Nephron progenitor cell (in vitro differentiated cells): ENCODE measurements around the gene PRICKLE4.
A peak's percentile ranks its signal among the peaks of the same experiment; 100 is the strongest.
"Not testable (repeated sequence)": the region's sequence is repeated elsewhere in the genome, so short reads cannot be mapped to it uniquely, and the experiment has no call there.

ENCODE experiments used
- DNase-seq: peaks from one replicate; pipeline ENCODE4 v3.0.0; 2021
- H3K27ac Mint-ChIP-seq: 2 replicates; pipeline ENCODE4 v1.8.0; 2021; ENCODE audit warnings: mild to moderate bottlenecking, moderate library complexity, mixed read lengths
- H3K27me3 Mint-ChIP-seq: 2 replicates; pipeline ENCODE4 v1.8.0; 2021; ENCODE audit warnings: mild to moderate bottlenecking, low read depth, mixed read lengths; ENCODE audit not compliant: poor library complexity
- H3K36me3 Mint-ChIP-seq: 2 replicates; pipeline ENCODE4 v1.8.0; 2021; ENCODE audit warnings: low read depth, mixed read lengths
- H3K4me1 Mint-ChIP-seq: 2 replicates; pipeline ENCODE4 v1.8.0; 2021; ENCODE audit warnings: mixed read lengths
- H3K4me3 Mint-ChIP-seq: 2 replicates; pipeline ENCODE4 v1.8.0; 2021; ENCODE audit warnings: mild to moderate bottlenecking, moderate library complexity, mixed read lengths
- H3K9me3 Mint-ChIP-seq: 2 replicates; pipeline ENCODE4 v1.8.0; 2021; ENCODE audit warnings: mild to moderate bottlenecking, moderate library complexity, mixed read lengths
- TF ChIP-seq, protein P1 (sequence below): fragments of 200-600 bp; sonication (generic); IDR thresholded peaks from 2 replicates; pipeline ENCODE4 v1.5.0; 2021; ENCODE audit warnings: antibody characterized with exemption

PRICKLE4 gene

DNA sequence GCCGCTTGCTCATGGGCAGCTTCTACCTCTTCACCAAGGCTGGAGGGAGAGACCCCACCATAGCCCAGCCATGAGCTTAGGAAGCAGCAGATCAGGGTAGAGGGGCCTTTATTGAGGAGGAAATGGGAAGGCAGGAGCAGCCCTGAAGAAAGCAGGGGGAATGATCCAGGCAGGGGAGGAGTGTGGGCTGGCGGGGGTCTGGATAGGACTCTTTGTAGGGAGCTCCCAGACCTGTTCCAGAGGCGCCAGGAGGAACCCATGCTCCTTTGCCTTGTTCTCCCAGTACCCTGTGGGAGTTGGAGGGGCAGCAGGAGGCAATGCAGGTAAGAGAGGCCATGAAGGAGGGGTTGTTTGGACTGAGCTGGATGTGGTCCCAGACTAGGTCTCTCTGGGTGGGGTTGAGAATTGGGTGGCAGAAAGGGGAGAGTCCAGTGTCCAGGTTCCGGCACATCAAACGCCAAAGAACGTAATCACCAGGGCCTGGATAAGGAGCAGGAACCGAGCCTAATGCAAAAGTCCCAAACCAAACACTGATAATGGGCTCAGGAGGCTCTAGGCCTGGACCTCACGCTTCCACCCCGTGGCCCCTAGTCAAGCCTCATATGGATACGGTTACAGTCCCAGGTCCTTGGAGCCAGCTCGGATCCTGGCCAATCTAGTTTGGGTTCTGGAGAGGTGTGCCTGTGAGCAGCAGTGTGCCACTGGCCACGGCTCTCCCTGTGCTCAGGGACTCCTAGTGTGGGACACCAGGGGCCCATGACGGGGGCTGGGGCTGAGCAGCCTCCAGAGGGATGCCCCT, 21.3 kb upstream of the PRICKLE4 start:
- Mint-ChIP-seq H3K27ac (peak overlapping the region; percentile 72), H3K9me3 (no peaks in the 10 kb centered on the region), H3K27me3 (peaks cover 18% of the 10 kb centered on the region), H3K4me3 (no peak overlapping the region), H3K4me1 (peaks cover 14% of the 10 kb centered on the region), H3K36me3 (no peaks in the 10 kb centered on the region)
- DNase-seq: no peak
- TF ChIP-seq, protein P1, sequence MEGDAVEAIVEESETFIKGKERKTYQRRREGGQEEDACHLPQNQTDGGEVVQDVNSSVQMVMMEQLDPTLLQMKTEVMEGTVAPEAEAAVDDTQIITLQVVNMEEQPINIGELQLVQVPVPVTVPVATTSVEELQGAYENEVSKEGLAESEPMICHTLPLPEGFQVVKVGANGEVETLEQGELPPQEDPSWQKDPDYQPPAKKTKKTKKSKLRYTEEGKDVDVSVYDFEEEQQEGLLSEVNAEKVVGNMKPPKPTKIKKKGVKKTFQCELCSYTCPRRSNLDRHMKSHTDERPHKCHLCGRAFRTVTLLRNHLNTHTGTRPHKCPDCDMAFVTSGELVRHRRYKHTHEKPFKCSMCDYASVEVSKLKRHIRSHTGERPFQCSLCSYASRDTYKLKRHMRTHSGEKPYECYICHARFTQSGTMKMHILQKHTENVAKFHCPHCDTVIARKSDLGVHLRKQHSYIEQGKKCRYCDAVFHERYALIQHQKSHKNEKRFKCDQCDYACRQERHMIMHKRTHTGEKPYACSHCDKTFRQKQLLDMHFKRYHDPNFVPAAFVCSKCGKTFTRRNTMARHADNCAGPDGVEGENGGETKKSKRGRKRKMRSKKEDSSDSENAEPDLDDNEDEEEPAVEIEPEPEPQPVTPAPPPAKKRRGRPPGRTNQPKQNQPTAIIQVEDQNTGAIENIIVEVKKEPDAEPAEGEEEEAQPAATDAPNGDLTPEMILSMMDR: no peak

DNA sequence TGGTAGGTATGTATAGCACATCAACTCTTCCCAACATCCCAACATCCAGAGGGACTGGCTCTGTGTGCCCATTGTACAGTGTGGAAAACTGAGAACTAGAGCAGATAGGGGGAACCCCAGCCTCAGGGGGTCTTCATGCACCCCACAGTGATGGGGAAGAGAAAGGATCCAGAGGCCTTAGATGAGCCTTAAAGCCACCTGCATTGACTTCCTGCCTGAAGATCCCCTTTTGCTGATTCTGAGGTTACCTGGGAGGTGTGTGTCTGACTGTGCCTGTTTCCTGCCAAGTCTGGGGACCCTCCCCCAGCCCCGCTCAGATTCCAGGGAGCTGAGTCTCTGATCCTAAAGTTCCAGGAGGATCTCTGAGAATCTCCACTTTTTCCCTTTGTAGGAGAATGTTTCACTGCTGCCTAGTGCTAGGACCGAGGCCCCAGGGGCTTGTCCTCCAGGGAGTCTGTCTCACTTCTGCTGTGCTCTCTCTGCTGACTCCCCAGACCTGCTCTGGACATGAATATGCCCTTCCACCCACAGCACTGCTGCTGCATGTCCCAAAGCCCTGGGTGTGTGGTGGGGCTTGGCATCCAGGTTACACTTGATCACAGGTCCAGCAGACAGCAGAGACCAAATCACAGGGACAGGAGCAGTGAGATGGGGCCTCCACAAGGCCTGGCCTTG, 20.5 kb upstream of the PRICKLE4 start:
- no peak for DNase-seq
- Mint-ChIP-seq H3K4me3 (no peak overlapping the region), H3K36me3 (no peaks in the 10 kb centered on the region), H3K9me3 (no peaks in the 10 kb centered on the region), H3K27me3 (peaks cover 17% of the 10 kb centered on the region), H3K4me1 (peaks cover 14% of the 10 kb centered on the region), H3K27ac (no peak overlapping the region)
- TF ChIP-seq, protein P1: no peak

DNA sequence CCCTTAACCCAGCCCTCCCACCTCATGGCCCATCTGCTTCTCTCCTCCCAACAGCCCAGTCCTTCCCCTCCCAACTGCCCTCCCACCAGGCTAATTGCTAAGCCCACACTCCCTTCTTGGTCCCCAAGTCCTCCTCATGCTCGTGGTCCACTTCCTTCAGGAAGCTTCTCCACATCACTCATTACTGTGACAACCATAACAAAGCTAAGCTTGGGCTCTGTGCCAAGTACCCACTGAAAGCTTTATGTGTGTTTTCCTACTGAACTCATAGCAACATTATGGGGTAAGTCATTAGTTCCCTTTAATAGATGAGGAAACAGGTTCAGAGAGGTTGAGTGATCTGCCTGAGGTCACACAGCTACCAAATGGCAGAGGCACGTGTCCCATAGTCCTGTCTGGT, 17.1 kb upstream of the PRICKLE4 start:
- no peaks in the 10 kb centered on the region for H3K9me3 Mint-ChIP-seq
- H3K4me3 Mint-ChIP-seq: no peak overlapping the region

DNA sequence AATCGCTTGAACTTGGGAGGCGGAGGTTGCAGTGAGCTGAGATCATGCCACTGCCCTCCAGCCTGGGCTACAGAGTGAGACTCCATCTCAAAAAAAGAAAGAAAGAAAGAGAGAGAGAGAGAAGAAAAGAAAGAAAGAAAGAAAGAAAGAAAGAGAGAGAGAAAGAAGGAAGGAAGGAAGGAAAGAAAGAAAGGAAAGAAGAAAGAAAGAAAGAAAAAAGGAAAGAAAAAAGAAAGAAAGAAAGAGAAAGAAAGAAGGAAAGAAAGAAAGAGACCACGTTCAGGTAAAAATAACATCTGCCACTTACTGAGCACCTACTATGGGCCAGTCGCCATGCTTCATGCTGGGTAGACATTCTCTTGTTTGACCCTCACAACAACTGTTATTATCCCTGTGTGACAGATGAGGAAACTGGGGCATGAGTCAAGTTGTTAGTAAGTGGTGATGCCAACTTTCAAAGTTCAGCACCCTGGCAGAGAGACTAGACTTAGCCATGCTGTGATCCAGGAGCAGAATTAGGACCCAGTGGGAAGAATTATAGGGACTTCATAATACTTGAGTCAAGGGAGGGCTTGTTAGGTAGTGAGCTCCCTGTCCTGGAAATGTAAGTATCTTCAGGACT, 14.4 kb upstream of the PRICKLE4 start:
- not testable (repeated sequence) for H3K4me3 Mint-ChIP-seq, H3K27ac Mint-ChIP-seq, H3K9me3 Mint-ChIP-seq, H3K36me3 Mint-ChIP-seq, DNase-seq
- Mint-ChIP-seq H3K27me3 (peaks cover 13% of the 10 kb centered on the region), H3K4me1 (peaks cover 39% of the 10 kb centered on the region)

More for the DNA sequence above, 17.1 kb upstream of the PRICKLE4 start:
- no peak for DNase-seq
- TF ChIP-seq, protein P1: no peak
- Mint-ChIP-seq H3K4me1 (peaks cover 29% of the 10 kb centered on the region), H3K27me3 (peaks cover 19% of the 10 kb centered on the region), H3K27ac (no peak overlapping the region), H3K36me3 (no peaks in the 10 kb centered on the region)

DNA sequence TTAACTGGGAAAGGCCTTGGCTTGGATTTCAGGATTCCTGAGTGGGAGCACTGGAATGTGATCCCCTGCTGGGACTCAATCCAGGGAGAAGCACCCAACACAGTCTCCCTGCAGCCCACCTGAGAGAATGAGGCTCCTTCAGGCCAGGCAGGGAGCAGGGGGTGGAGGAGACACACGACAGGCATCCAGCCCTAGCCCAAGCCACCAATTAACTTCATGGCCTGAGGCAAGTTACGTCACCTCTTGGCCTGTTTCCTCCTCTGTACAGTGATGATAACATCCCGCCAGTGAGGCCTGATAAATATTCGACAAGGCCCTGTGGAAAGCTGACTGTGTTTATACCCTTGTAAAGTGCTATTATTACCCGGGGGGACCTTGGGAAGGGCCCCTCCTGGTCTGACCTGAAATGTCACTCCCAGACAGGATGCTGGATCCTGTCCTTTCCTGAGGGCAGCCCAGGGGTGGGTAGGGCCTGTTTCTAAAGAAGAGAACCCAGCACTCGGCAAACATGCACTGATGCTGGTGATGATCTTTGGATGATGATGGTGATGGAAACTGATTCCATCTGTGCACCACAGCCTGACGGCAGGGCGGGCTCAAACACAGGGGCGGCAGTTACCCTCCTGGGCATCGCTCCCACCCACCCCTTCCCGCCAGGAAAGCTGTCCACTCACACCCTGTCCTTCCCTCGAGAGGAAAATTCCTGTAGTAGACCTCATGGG, 13.3 kb upstream of the PRICKLE4 start:
- Mint-ChIP-seq H3K27ac (no peak overlapping the region), H3K4me3 (no peak overlapping the region), H3K27me3 (peaks cover 13% of the 10 kb centered on the region), H3K9me3 (no peaks in the 10 kb centered on the region), H3K36me3 (peaks cover 12% of the 10 kb centered on the region), H3K4me1 (peaks cover 39% of the 10 kb centered on the region)
- no peak for DNase-seq
- TF ChIP-seq, protein P1: no peak
